GM12878 (cell line): ENCODE data around the gene ERCC5. TPM values are rescaled to one million over a fixed set of nuclear protein-coding genes. Genes with fewer than 3 reads are reported as not detected.
A peak's percentile ranks its signal among the peaks of the same experiment; 100 is the strongest.

Experiments used
- CBX5 ChIP-seq: sonication (generic); IDR thresholded peaks from 2 replicates; pipeline ENCODE4 v1.6.1; 2016; ENCODE audit warnings: low read depth, moderate library complexity, mild to moderate bottlenecking, inconsistent platforms
- FOXK2 ChIP-seq: fragments of 450-650 bp; IDR thresholded peaks from 2 replicates; pipeline ENCODE4 v1.6.1; 2017; ENCODE audit warnings: mild to moderate bottlenecking, moderate library complexity
- MEF2A ChIP-seq: IDR thresholded peaks from 2 replicates; pipeline ENCODE4 v1.6.1; 2011; ENCODE audit warnings: low read depth, mild to moderate bottlenecking, low read length, moderate library complexity; ENCODE audit not compliant: insufficient read depth
- SKIL ChIP-seq: fragments of 450-650 bp; IDR thresholded peaks from 2 replicates; pipeline ENCODE4 v1.6.1; 2017; ENCODE audit warnings: mild to moderate bottlenecking, low read depth, inconsistent platforms; ENCODE audit not compliant: poor library complexity, severe bottlenecking
- ZNF217 ChIP-seq: fragments of 450-650 bp; IDR thresholded peaks from 2 replicates; pipeline ENCODE4 v1.6.1; 2017; ENCODE audit warnings: antibody characterized with exemption, mild to moderate bottlenecking
- ZZZ3 ChIP-seq: IDR thresholded peaks from 2 replicates; pipeline ENCODE4 v1.6.1; 2011; ENCODE audit warnings: low read depth; ENCODE audit not compliant: control insufficient read depth, insufficient read length
- polyA plus RNA-seq, 11 experiments: library from polyadenylated mRNA; depleted of rRNA in 4 of 11; unstranded in 6 of 11; stranded (reverse) in 5 of 11; fragments of >200 nt; fragmentation: Nextera tagmentation in 4 of 11; fragmentation: Illumina TruSeq in 1 of 11; extraction: Ambion mirVana in 4 of 11; extraction: Trizol in 1 of 11; gene quantifications; 1 replicate in 1 of 11; 2 replicates in 10 of 11; pipeline versions ENCODE4 v1.2.1 to v1.2.3, GENCODE V29; 2011 to 2016; ENCODE audit warnings: inconsistent platforms in 2 of 11, missing spikeins in 2 of 11, low read depth in 1 of 11
- total RNA-seq, 4 experiments: library from RNA; depleted of rRNA in 3 of 4; stranded (reverse); fragments of >200 nt in 3 of 4; fragmentation: Illumina TruSeq in 1 of 4; extraction: Trizol in 1 of 4; gene quantifications; 2 replicates each; pipeline versions ENCODE4 v1.2.1 to v1.2.3, GENCODE V29; 2013 to 2021
- TF ChIP-seq, protein P1 (sequence below): IDR thresholded peaks from 2 replicates; pipeline ENCODE4 v1.6.1; 2011; ENCODE audit warnings: mild to moderate bottlenecking, low read depth, low read length, moderate library complexity; ENCODE audit not compliant: insufficient replicate concordance
- TF ChIP-seq, protein P2 (sequence below): IDR thresholded peaks from 2 replicates; pipeline ENCODE4 v1.6.1; 2011; ENCODE audit warnings: low read depth, low read length, improper control_type of control experiment, borderline replicate concordance

Gene ERCC5
- total and polyA plus RNA-seq, 10 of the 15 experiments (the other 5 are each of a cell fraction or from before 2014, with no cell fraction given) = 11.7 to 59.2 (median 41.6) TPM

- TF ChIP-seq, protein P1, sequence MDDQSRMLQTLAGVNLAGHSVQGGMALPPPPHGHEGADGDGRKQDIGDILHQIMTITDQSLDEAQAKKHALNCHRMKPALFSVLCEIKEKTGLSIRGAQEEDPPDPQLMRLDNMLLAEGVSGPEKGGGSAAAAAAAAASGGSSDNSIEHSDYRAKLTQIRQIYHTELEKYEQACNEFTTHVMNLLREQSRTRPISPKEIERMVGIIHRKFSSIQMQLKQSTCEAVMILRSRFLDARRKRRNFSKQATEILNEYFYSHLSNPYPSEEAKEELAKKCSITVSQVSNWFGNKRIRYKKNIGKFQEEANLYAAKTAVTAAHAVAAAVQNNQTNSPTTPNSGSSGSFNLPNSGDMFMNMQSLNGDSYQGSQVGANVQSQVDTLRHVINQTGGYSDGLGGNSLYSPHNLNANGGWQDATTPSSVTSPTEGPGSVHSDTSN = peak; percentile 56
- peak; percentile 44 for TF ChIP-seq SKIL
- peak; percentile 86 for TF ChIP-seq FOXK2
- TF ChIP-seq, protein P2, sequence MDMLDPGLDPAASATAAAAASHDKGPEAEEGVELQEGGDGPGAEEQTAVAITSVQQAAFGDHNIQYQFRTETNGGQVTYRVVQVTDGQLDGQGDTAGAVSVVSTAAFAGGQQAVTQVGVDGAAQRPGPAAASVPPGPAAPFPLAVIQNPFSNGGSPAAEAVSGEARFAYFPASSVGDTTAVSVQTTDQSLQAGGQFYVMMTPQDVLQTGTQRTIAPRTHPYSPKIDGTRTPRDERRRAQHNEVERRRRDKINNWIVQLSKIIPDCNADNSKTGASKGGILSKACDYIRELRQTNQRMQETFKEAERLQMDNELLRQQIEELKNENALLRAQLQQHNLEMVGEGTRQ = no peak
- TF ChIP-seq ZZZ3 = no peak
- peak; percentile 79 for TF ChIP-seq MEF2A
- no peak for TF ChIP-seq ZNF217
- peak; percentile 94 for TF ChIP-seq CBX5
Measured at GRCh38 chr13:102845630-102846260, at the start of gene ERCC5 (continued).
